HG03280 (cell line): ENCODE measurements around the gene COL4A6.

Experiments
- ATAC-seq: cut with Tn5 transposase; IDR thresholded peaks from one replicate; pipeline ENCODE4 v1.9.1; 2021; ENCODE audit warnings: mild to moderate bottlenecking, moderate library complexity; ENCODE audit not compliant: unreplicated experiment

COL4A6 gene

DNA sequence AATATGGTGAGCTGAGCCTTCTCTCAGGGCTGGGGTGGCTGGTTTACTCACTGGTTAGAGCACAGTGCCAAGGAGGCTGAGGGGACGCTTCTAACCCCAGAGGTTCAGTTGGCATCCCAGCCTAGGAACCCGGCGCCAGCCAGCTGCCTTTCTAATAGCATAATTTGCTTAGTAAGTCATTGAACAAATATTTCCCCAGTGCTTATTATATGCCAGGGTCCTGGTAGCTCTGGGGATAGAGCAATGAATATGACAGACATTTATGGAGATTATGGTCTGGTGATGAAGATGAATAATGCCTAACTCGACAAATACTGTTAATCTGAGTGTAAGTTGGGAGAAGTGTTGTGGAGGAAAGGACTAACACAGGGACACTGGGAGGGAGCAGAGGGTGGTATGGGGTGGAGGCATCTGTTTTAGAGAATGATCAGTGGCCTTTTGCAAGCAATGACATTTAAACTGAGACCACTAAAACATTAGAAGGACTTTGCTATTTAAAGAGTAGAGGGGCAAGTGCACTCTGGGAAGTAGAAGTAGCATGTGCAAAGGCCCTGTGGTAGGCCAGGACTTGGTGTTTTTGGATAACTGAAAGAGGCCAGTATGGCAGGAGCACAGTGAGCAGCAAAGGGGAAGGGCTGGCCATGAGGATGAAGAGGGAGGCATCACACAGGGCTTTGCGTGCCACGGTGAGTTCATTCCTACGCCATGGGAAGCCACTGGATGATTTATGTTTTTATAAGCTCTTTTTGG lies 274.7 kb downstream of the COL4A6 start:
- ATAC-seq, result no peak

- no peak for ATAC-seq
Measured at GRCh38 chrX:108162265-108162664, 276.0 kb downstream of the COL4A6 start.

DNA sequence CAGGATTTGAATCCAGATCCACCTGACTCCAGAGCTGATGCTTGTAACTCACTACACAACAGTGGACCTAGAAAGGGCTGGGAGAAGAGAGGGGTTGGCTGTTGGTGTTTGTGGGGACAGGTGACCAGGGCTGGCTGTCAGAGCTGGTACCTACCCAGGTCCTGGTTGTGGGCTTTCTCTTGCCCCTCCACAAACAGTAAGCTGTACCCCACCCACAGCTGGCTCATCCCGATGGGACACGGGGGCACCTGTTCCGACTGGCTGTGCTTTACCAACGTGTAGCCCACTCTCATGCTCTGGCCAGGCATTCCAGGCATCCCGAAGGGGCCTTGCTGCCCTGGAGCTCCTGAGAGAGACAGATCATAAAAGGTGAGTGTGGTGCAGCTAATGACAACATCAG lies 277.9 kb downstream of the COL4A6 start:
- no peak for ATAC-seq

DNA sequence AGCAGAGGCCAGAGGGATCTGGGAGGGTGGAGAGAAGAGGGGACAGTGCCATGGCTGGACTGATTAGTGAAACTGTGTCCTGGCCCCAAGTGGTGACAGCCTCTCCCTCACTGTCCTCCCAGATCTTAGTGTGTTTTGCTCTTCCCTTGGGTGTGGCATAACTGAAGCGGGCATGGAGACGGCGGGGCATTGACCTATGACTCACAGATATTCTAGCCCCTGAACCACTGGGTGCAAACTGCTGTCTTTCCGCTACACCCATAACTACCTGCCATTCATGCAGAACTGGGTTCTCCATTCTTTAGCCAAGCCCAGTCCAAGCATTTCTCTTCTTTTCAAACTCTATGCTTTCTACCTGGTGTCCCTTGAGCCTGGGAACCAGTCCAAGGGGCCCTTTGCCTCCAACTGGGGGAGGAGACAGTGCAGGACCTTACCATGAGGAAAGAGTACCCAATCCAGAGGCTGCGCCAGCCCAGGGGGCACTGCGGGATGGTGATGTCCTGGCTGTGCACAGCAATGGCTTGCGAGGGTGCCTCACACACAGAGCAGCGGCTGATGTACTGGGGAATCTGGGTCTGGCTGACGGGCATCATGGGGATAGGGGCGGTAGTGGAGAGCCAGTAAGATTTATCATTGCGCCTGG lies 279.1 kb downstream of the COL4A6 start:
- no peak for ATAC-seq

DNA sequence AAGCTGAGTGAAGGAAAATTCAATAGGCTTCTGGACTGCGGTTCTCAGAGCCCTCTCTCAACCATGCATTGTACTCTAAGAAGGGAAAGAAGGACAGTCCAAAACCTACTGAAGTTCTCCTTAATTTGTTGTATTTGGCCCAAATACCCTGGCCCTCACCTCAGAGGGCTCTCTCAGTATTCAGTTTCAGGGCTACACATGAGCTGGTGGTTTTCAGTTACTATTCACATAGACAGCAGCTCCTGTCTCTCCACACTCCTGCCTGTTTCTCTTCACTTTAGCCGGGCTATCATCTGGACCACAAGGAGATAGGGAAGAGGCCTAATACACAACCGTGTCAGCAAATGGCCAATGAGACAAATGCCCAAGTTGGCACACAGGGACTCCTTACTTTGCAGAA lies 280.6 kb downstream of the COL4A6 start:
- no peak for ATAC-seq

DNA sequence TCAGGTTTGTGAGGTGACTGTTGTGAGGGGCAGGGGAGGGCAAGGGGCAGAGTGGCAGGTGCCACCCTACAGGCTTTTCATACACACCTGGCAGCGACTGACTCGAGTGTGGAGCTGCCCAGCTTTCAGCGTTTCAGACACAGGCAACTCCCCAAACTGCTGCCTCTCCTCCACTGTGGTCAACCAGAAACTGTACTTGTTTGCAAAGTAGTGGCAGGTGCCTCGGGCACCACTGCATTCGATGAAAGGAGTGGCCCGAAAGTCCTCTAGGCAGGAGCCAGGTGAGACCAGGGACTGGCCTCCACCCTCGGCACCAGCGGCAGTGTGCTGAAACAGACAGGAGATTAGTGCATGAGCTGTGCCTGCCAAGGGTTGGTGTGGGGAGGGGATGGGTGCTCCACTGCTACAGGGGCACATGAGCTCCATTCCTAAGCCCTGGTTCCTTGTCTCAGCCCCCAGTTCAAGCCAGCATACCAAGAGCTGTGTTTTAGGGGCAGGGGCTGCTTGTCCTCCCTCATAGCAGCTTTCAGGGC lies 281.2 kb downstream of the COL4A6 start:
- no peak for ATAC-seq

DNA sequence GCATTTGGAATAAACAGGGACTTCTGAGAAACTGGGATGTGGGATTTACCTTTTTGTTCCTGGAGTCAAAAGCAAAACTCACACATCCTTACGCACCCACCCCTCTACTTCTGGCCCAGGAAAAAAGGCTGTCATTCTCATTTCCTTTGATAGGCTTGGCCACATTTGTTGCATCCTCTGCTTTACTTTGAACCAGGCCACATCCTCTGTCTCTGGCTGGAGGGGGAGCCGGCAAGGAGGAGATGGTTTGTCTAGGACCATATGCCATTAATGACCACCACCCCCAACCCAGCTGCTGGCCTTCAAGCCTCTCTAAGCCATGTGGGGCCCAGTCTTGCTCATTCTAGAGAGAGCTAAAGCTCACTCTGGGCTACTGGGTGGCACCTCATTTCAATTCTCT lies 282.1 kb downstream of the COL4A6 start:
- ATAC-seq, result no peak

DNA sequence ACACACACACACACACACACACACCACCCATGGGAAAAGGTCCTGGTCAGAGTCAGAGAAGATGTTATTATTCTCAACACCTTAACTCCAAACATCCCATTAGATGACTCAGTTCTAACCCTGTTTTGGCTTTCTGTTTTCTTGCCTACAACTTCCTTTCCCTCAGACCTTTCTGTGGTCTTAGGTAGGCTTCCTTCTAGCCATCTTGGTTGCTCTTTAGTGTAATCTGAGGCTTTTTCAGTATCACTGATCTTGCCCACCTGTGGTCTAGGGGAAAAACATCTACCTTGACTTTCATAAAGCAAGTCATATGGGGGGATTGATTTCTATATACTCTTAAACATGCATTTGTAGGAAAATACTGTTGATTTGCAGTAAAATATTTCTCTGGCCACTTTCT lies 289.7 kb downstream of the COL4A6 start:
- ATAC-seq, result peak; percentile 77

GRCh38 chrX:108138814-108139702 lies 299.2 kb downstream of the COL4A6 start:
- no peak for ATAC-seq

DNA sequence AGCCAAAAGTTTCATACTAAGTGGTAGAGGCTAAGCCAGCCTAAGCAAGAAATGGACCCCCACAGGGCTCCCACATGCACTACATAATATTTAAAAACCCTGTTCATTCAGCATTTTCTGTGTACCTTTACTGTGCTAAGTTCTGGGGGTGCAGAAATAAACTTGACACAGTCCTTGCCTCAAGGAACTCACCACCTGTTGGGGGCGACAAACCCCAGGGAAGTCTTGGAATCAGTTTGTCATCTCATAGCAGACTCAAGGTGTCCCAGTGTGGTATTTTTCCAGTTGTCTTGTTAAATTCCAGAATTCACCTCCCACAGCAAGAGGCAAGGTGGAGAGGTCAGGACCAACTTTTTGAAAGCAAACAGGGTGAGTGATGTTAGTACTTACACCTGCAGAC lies 303.5 kb downstream of the COL4A6 start:
- ATAC-seq, result no peak

GRCh38 chrX:108132876-108133275 lies 305.3 kb downstream of the COL4A6 start:
- no peak for ATAC-seq

- no peak for ATAC-seq
Measured at GRCh38 chrX:108132034-108132433, 306.2 kb downstream of the COL4A6 start.

- ATAC-seq, result no peak
Measured at GRCh38 chrX:108131471-108131870, 306.8 kb downstream of the COL4A6 start.

GRCh38 chrX:108130889-108131288 lies 307.3 kb downstream of the COL4A6 start:
- no peak for ATAC-seq

- ATAC-seq, result no peak
Measured at GRCh38 chrX:108127152-108127551, 311.1 kb downstream of the COL4A6 start.

DNA sequence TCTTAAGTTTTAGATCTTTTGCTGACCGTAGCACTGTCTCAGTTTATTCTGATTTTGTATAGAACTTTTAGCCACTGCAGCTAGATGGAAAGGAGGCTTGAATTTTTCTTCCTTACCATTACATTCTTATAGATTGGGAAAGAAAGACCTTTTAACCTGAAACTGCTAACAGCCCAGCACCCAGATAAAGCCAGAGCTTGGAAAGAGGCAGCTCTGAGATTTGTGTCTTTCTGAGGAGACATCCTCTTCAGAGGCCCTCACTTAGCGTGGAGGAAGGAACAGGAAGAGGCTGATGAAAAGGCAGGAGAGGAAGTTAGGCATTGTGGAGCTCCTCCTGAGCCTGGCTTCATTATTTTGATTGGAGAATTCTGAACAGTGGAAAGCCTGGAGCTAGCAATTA lies 311.6 kb downstream of the COL4A6 start:
- ATAC-seq, result no peak

DNA sequence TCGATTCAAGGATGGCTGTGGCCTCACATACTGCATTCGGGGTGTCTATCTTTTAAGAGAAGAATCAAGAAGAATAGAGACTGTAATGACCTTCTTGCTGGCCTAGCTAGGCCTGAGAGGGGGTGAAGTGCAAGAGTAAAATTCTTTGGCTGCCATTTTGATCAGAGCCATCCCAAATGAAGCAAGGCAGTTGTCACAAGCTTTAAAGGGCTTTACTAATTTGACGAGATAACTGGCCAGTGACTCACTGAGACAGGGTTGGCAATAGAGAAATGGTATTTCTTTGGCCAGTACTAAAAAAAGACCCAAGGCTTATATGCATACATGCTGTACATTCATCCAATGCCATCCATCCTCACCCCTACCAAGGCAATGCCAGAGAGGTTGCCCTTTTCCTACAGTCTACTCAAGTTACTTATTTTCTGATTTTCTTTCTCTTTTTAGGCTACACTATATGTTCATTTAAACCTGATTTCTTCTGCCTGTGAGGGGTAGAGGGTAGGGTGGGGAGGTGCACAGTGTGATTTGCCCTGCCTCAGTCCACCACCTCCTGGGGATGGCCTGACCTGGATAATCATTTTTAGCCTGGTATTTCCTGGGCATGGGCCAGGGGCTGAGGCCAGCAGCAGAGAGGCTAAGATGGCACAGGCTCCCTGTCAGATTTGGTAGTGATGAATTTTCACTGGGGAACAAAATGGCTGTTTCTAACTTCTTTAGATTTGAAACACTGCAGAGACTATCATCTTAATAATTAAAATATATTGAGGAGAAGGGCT lies 314.4 kb downstream of the COL4A6 start:
- ATAC-seq, result no peak

DNA sequence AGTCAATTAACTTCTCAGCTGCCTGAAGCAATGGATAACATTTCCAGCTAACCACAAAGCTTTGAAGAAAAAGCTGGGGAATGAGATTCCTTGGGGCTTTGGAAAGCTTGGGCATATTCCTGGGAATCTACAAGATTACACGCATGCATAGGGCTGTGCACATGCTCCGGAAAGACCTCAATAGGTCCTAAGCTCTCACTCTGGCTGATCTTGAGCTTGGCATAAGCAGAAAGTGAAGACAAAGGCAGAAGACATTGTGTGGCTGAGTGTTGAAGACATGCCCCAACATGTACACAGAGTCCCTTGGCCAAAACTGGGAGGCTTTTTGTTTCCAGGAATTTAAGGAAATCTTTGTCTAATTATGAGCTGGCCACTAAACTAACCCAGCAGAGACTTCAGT lies 315.5 kb downstream of the COL4A6 start:
- no peak for ATAC-seq

- no peak for ATAC-seq
Measured at GRCh38 chrX:108121291-108121690, 316.9 kb downstream of the COL4A6 start.

- no peak for ATAC-seq
Measured at GRCh38 chrX:108117988-108118387, 320.2 kb downstream of the COL4A6 start.

DNA sequence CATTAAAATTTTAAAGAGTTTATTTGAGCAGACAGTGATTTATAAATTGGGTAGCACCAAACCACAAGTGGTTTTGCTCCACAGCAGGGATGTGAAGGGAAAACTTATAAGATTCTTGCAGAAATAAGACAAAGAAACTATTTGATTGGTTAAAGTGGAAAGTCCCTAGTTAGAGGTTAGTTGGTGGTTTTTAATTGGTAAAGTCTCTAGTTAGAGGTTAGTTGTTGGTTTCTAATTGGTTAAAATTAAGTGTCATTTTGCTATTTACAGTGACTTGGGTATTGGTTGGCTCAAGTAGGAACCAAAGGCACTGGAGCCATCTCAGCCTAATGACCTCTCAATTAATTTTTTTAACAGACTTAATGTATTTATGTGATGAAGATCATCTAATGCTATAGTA lies 323.7 kb downstream of the COL4A6 start:
- ATAC-seq, result no peak
